AG20443 (cell line): Measurements from ENCODE around the gene DLG2.
A peak's percentile ranks its signal among the peaks of the same experiment; 100 is the strongest.

ENCODE experiments used
- DNase-seq: peaks from one replicate; pipeline ENCODE4 v3.0.0; 2012; ENCODE audit warnings: low spot score, mixed read lengths

The DLG2 gene

GRCh38 chr11:84660257-84660977 lies 966.7 kb downstream of the DLG2 start:
- no peak for DNase-seq

GRCh38 chr11:84655712-84656111 lies 971.4 kb downstream of the DLG2 start:
- no peak for DNase-seq

GRCh38 chr11:84648471-84648870 lies 978.7 kb downstream of the DLG2 start:
- DNase-seq = no peak

GRCh38 chr11:84645988-84646694 lies 981.0 kb downstream of the DLG2 start:
- DNase-seq = no peak

GRCh38 chr11:84642500-84642899 lies 984.6 kb downstream of the DLG2 start:
- DNase-seq = no peak

GRCh38 chr11:84634309-84634708 lies 992.8 kb downstream of the DLG2 start:
- no peak for DNase-seq

- DNase-seq = no peak
Observed at GRCh38 chr11:84628871-84629620, 998.1 kb downstream of the DLG2 start.

GRCh38 chr11:84626256-84626655 lies 1000.9 kb downstream of the DLG2 start:
- DNase-seq = peak; percentile 9

GRCh38 chr11:84612645-84613044 lies 1014.5 kb downstream of the DLG2 start:
- no peak for DNase-seq

- DNase-seq = no peak
Observed at GRCh38 chr11:84608837-84609196, 1018.3 kb downstream of the DLG2 start.

GRCh38 chr11:84607975-84608836 lies 1018.9 kb downstream of the DLG2 start:
- no peak for DNase-seq

- DNase-seq = no peak
Observed at GRCh38 chr11:84594602-84595001, 1032.5 kb downstream of the DLG2 start.

GRCh38 chr11:84590106-84590505 lies 1037.0 kb downstream of the DLG2 start:
- no peak for DNase-seq

GRCh38 chr11:84588131-84588829 lies 1038.9 kb downstream of the DLG2 start:
- no peak for DNase-seq

- no peak for DNase-seq
Observed at GRCh38 chr11:84583106-84583505, 1044.0 kb downstream of the DLG2 start.

GRCh38 chr11:84581083-84581482 lies 1046.1 kb downstream of the DLG2 start:
- DNase-seq = no peak

- no peak for DNase-seq
Observed at GRCh38 chr11:84580428-84580827, 1046.7 kb downstream of the DLG2 start.

GRCh38 chr11:84573868-84574267 lies 1053.3 kb downstream of the DLG2 start:
- DNase-seq = no peak

GRCh38 chr11:84566671-84567070 lies 1060.5 kb downstream of the DLG2 start:
- DNase-seq = no peak

GRCh38 chr11:84564867-84565184 lies 1062.3 kb downstream of the DLG2 start:
- no peak for DNase-seq

- DNase-seq = peak; percentile 61
Observed at GRCh38 chr11:84564180-84564866, 1062.8 kb downstream of the DLG2 start.
